Liver (tissue), 9 donors: ENCODE measurements around the gene SLC27A5. TPM values are rescaled to one million over a fixed set of nuclear protein-coding genes. Genes with fewer than 3 reads are reported as not detected.

ENCODE experiments used
- DNase-seq: peaks from one replicate; pipeline ENCODE4 v3.0.0-alpha.2; 2017; ENCODE audit warnings: low spot score
- H3K27ac ChIP-seq, 2 donors: one replicate each; pipeline ENCODE4 v1.7.0; 2013; ENCODE audit warnings: inconsistent platforms in 2 of 2, low read length in 2 of 2, control low read depth in 1 of 2, low read depth in 1 of 2, mild to moderate bottlenecking in 1 of 2
- H3K27me3 ChIP-seq, 4 donors: one replicate each; pipeline versions ENCODE4 v1.6.1 to v1.7.0; 2013; ENCODE audit warnings: low read length in 3 of 4, inconsistent platforms in 1 of 4, mild to moderate bottlenecking in 1 of 4, moderate library complexity in 1 of 4; ENCODE audit not compliant: control insufficient read depth in 4 of 4, insufficient read depth in 4 of 4
- H3K36me3 ChIP-seq, 4 donors: one replicate each; pipeline versions ENCODE4 v1.6.1 to v1.7.0; 2013; ENCODE audit warnings: low read length in 3 of 4, mild to moderate bottlenecking in 3 of 4, low read depth in 1 of 4, moderate library complexity in 1 of 4; ENCODE audit not compliant: control insufficient read depth in 4 of 4, insufficient read depth in 3 of 4
- H3K4me1 ChIP-seq, 4 donors: one replicate each; pipeline versions ENCODE4 v1.6.1 to v1.7.0; 2013; ENCODE audit warnings: low read length in 3 of 4, mild to moderate bottlenecking in 3 of 4, moderate library complexity in 1 of 4; ENCODE audit not compliant: control insufficient read depth in 4 of 4, insufficient read depth in 4 of 4
- H3K4me3 ChIP-seq, 3 donors: one replicate each; pipeline versions ENCODE4 v1.6.1 to v1.7.0; 2013; ENCODE audit warnings: low read length in 3 of 3, control low read depth in 1 of 3, low read depth in 1 of 3, mild to moderate bottlenecking in 1 of 3
- H3K9ac ChIP-seq, 2 donors: one replicate each; pipeline ENCODE4 v1.7.0; 2013; ENCODE audit warnings: low read length in 2 of 2, mild to moderate bottlenecking in 2 of 2, moderate library complexity in 2 of 2, control low read depth in 1 of 2, low read depth in 1 of 2
- H3K9me3 ChIP-seq, 4 donors: one replicate each; pipeline versions ENCODE4 v1.6.1 to v1.7.0; 2013; ENCODE audit warnings: low read length in 3 of 4; ENCODE audit not compliant: control insufficient read depth in 4 of 4
- CTCF ChIP-seq: fragments of 150-350 bp; IDR thresholded peaks from 2 replicates; pipeline ENCODE4 v1.5.1; 2017; ENCODE audit warnings: improper control_type of control experiment, low read depth, low read length; ENCODE audit not compliant: missing input control
- EGR1 ChIP-seq, 2 donors: IDR thresholded peaks; 2 replicates each; pipeline ENCODE4 v1.6.1; 2016 to 2018; ENCODE audit warnings: antibody characterized with exemption in 2 of 2, low read depth in 2 of 2
- FOXA1 ChIP-seq: IDR thresholded peaks from 2 replicates; pipeline ENCODE4 v1.6.1; 2016; ENCODE audit warnings: antibody characterized with exemption
- FOXA2 ChIP-seq: IDR thresholded peaks from 2 replicates; pipeline ENCODE4 v1.6.1; 2016; ENCODE audit warnings: antibody characterized with exemption
- GABPA ChIP-seq, 2 donors: IDR thresholded peaks in 1 of 2; conservative IDR thresholded peaks in 1 of 2; 2 replicates each; pipeline ENCODE4 v1.6.1; 2016; ENCODE audit warnings: antibody characterized with exemption in 2 of 2, mild to moderate bottlenecking in 1 of 2, moderate library complexity in 1 of 2
- HNF4A ChIP-seq, 2 donors: conservative IDR thresholded peaks; 2 replicates each; pipeline ENCODE4 v1.6.1; 2016; ENCODE audit warnings: antibody characterized with exemption in 2 of 2, mild to moderate bottlenecking in 2 of 2
- HNF4G ChIP-seq: IDR thresholded peaks from 2 replicates; pipeline ENCODE4 v1.6.1; 2016; ENCODE audit warnings: antibody characterized with exemption
- JUND ChIP-seq, 2 donors: IDR thresholded peaks; 2 replicates each; pipeline ENCODE4 v1.6.1; 2016; ENCODE audit warnings: antibody characterized with exemption in 2 of 2
- NR2F2 ChIP-seq: IDR thresholded peaks from 2 replicates; pipeline ENCODE4 v1.6.1; 2016; ENCODE audit warnings: antibody characterized with exemption
- RAD21 ChIP-seq, 2 donors: IDR thresholded peaks; 2 replicates each; pipeline ENCODE4 v1.6.1; 2016; ENCODE audit warnings: antibody characterized with exemption in 2 of 2, mild to moderate bottlenecking in 2 of 2
- RXRA ChIP-seq, 2 donors: IDR thresholded peaks; 2 replicates each; pipeline ENCODE4 v1.6.1; 2017 to 2018; ENCODE audit warnings: antibody characterized with exemption in 2 of 2, mild to moderate bottlenecking in 1 of 2
- SP1 ChIP-seq: IDR thresholded peaks from 2 replicates; pipeline ENCODE4 v1.6.1; 2018; ENCODE audit warnings: antibody characterized with exemption, mild to moderate bottlenecking
- TAF1 ChIP-seq: conservative IDR thresholded peaks from 2 replicates; pipeline ENCODE4 v1.6.1; 2016; ENCODE audit warnings: antibody characterized with exemption, mild to moderate bottlenecking
- YY1 ChIP-seq: IDR thresholded peaks from 2 replicates; pipeline ENCODE4 v1.6.1; 2016; ENCODE audit warnings: antibody characterized with exemption, mild to moderate bottlenecking
- WGBS: extraction: QIAGEN DNeasy Blood & Tissue Kit; methylation state at CpG from one replicate; pipeline ENCODE4 v1.1.7; 2013; 5-methylcytosine and 5-hydroxymethylcytosine counted together
- polyA plus RNA-seq, 2 donors: library from polyadenylated mRNA; stranded (reverse) in 1 of 2; unstranded in 1 of 2; fragments of 200-250 nt in 1 of 2; fragments of >200 nt in 1 of 2; fragmentation: Nextera tagmentation in 1 of 2; extraction: Ambion mirVana in 1 of 2; gene quantifications; one replicate each; pipeline versions ENCODE4 v1.2.1 to v1.2.3, GENCODE V29; 2013 to 2015
- total RNA-seq, 2 donors: library from RNA; depleted of rRNA; stranded (reverse); fragments of >200 nt; gene quantifications; one replicate each; pipeline ENCODE4 v1.2.3, GENCODE V29; 2014
- TF ChIP-seq, protein P1 (sequence below): IDR thresholded peaks from 2 replicates; pipeline ENCODE4 v1.6.1; 2016; ENCODE audit warnings: antibody characterized with exemption, mild to moderate bottlenecking
- TF ChIP-seq, protein P2 (sequence below): IDR thresholded peaks from 2 replicates; pipeline ENCODE4 v1.6.1; 2016; ENCODE audit warnings: antibody characterized with exemption
- TF ChIP-seq, protein P3 (sequence below): IDR thresholded peaks from 2 replicates; pipeline ENCODE4 v1.6.1; 2016; ENCODE audit warnings: antibody characterized with exemption
- TF ChIP-seq, protein P4 (sequence below): IDR thresholded peaks from 2 replicates; pipeline ENCODE4 v1.6.1; 2016; ENCODE audit warnings: antibody characterized with exemption
- donor health status: healthy.
- donor health status: healthy.
- donor health status: healthy.
- donor health status: healthy.
- donor health status: healthy.

SLC27A5 gene
- total and polyA plus RNA-seq, 4 donors = 31.9 to 395 (median 321) TPM

DNA sequence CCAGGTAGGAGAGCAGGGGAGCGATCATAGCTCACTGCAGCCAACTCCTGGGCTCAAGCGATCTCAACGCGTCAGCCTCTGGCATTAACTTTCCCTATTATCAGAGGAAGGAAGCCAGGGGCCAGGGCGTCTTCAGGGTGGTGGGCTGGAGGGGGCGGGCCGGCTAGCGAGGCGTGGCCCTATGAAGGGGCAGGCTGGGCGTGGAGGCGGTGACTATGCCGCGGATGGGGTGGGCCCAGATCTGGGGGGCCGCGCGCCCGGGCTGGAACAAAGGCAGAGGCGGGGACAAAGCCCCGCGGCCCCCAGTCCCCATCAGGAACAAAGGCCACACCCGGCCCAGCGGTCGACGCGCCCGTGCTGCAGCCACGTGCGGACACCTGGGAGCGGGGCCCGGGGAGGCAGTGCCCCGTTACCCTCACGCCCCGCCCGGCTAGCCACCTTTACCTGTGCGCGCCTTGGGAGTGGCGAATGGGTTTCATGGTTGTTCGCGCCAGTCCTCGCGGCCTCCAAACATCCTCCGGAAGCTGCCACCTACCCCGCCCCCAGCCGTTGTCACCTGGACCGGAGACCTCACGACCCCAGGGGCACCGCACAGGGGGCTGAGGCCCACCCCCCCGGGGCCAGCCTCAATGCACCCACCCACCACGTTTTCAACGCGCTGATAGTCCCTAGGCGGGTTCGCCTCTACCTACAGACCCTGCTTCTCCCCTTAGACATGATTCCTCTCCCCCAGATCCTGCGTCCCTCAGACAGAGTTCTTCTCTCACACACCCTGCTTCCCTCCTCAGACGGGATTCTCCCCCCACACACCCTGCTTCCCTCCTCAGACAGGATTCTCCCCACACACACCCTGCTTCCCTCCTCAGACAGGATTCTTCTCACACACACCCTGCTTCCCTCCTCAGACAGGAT lies 26.7 kb upstream of the SLC27A5 start:
- no peak overlapping the region for H3K9ac ChIP-seq
- H3K4me3 ChIP-seq = peak overlapping the region in 1 of 3 donors; percentile 12
- no peaks in the 10 kb centered on the region for H3K9me3 ChIP-seq
- peaks cover 0 to under 1% (median under 1%) of the 10 kb centered on the region in 4 donors for H3K4me1 ChIP-seq
- no peaks in the 10 kb centered on the region for H3K27me3 ChIP-seq
- DNase-seq = peak; percentile 53
- H3K27ac ChIP-seq = no peak overlapping the region
- no peaks in the 10 kb centered on the region for H3K36me3 ChIP-seq
- TF ChIP-seq RXRA (IDR thresholded peaks at IDR 0.05) (no peak), NR2F2 (no peak), JUND (IDR thresholded peaks at IDR 0.05) (no peak), HNF4A (conservative IDR thresholded peaks at IDR 0.05) (no peak), CTCF (no peak), FOXA2 (no peak), YY1 (no peak), SP1 (no peak), EGR1 (IDR thresholded peaks at IDR 0.05; ENCODE audit: low read depth in 2 of 2) (no peak), GABPA (IDR thresholded peaks at IDR 0.05 in 1 of 2, conservative IDR thresholded peaks at IDR 0.05 in 1 of 2) (no peak), RAD21 (IDR thresholded peaks at IDR 0.05) (no peak), TAF1 (no peak), HNF4G (no peak), FOXA1 (no peak)
- TF ChIP-seq, protein P1, sequence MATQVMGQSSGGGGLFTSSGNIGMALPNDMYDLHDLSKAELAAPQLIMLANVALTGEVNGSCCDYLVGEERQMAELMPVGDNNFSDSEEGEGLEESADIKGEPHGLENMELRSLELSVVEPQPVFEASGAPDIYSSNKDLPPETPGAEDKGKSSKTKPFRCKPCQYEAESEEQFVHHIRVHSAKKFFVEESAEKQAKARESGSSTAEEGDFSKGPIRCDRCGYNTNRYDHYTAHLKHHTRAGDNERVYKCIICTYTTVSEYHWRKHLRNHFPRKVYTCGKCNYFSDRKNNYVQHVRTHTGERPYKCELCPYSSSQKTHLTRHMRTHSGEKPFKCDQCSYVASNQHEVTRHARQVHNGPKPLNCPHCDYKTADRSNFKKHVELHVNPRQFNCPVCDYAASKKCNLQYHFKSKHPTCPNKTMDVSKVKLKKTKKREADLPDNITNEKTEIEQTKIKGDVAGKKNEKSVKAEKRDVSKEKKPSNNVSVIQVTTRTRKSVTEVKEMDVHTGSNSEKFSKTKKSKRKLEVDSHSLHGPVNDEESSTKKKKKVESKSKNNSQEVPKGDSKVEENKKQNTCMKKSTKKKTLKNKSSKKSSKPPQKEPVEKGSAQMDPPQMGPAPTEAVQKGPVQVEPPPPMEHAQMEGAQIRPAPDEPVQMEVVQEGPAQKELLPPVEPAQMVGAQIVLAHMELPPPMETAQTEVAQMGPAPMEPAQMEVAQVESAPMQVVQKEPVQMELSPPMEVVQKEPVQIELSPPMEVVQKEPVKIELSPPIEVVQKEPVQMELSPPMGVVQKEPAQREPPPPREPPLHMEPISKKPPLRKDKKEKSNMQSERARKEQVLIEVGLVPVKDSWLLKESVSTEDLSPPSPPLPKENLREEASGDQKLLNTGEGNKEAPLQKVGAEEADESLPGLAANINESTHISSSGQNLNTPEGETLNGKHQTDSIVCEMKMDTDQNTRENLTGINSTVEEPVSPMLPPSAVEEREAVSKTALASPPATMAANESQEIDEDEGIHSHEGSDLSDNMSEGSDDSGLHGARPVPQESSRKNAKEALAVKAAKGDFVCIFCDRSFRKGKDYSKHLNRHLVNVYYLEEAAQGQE = no peak
- TF ChIP-seq, protein P2, sequence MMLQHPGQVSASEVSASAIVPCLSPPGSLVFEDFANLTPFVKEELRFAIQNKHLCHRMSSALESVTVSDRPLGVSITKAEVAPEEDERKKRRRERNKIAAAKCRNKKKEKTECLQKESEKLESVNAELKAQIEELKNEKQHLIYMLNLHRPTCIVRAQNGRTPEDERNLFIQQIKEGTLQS = no peak
- TF ChIP-seq, protein P3, sequence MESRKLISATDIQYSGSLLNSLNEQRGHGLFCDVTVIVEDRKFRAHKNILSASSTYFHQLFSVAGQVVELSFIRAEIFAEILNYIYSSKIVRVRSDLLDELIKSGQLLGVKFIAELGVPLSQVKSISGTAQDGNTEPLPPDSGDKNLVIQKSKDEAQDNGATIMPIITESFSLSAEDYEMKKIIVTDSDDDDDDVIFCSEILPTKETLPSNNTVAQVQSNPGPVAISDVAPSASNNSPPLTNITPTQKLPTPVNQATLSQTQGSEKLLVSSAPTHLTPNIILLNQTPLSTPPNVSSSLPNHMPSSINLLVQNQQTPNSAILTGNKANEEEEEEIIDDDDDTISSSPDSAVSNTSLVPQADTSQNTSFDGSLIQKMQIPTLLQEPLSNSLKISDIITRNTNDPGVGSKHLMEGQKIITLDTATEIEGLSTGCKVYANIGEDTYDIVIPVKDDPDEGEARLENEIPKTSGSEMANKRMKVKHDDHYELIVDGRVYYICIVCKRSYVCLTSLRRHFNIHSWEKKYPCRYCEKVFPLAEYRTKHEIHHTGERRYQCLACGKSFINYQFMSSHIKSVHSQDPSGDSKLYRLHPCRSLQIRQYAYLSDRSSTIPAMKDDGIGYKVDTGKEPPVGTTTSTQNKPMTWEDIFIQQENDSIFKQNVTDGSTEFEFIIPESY = no peak
- TF ChIP-seq, protein P4, sequence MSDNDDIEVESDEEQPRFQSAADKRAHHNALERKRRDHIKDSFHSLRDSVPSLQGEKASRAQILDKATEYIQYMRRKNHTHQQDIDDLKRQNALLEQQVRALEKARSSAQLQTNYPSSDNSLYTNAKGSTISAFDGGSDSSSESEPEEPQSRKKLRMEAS = no peak
- 7% methylated on average over 55 of the region's 55 CpGs for WGBS
